GM19397 (cell line): ENCODE results near the gene CHD9.

ENCODE experiments used
- ATAC-seq: cut with Tn5 transposase; IDR thresholded peaks from one replicate; pipeline ENCODE4 v1.9.1; 2021; ENCODE audit warnings: mild to moderate bottlenecking, moderate library complexity; ENCODE audit not compliant: unreplicated experiment

Gene CHD9

GRCh38 chr16:53191413-53191812 lies 136.6 kb downstream of the CHD9 start:
- no peak for ATAC-seq

GRCh38 chr16:53198933-53199332 lies 144.1 kb downstream of the CHD9 start:
- ATAC-seq: no peak

GRCh38 chr16:53201900-53202299 lies 147.1 kb downstream of the CHD9 start:
- ATAC-seq: no peak

DNA sequence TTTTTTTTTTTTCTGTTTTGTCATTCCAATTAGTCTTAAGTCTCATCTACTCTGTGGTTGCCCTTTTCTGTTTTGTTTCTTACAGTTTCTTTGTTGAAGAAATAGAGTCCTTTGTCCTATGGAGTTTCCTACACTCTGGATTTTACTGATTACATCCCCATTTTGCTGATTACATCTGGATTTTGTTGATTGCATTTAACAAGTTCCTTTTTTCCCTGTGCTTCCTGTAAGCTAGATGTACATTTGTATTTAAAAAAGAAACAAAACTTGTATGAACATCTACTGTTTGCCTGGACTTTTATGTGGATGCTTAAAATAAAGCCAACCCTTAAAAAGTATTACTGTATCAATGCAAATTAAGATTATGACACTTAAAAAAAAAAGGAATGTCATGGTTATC lies 147.6 kb downstream of the CHD9 start:
- no peak for ATAC-seq

- ATAC-seq: peak; percentile 84
These were observed 153.3 kb downstream of the CHD9 start for GRCh38 chr16:53207810-53208752.

DNA sequence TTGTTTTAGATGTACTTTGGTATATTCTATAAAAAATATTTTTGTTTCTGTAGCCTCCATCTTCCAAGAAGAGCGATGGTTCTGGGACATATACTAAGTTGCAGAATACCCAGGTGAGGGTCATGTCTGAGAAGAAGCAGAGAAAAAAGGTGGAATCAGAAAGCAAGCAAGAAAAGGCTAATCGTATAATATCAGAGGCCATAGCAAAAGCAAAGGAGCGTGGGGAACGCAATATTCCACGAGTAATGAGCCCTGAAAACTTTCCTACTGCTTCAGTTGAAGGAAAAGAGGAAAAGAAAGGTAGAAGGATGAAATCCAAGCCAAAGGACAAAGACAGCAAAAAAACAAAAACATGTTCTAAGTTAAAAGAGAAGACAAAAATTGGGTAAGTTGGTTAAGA lies 154.6 kb downstream of the CHD9 start:
- ATAC-seq: no peak

DNA sequence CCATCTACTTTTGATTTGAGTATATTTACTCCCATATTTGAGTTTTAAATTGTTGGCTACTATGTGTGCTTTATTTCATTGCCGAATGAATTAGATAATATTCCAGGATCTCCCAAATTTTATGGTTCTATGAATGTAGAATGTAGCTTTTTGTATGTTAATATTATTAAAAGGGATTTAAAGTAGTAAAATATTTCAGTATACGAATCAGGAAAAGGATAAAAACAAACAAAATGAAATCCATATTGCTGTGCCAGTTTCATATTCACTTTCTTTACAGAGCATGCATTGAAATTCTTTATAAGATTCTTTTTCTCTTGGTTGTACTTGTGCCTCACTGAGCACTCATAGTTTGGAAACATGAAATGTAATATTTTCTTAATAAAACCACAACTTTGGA lies 155.1 kb downstream of the CHD9 start:
- ATAC-seq: no peak

GRCh38 chr16:53211253-53211652 lies 156.5 kb downstream of the CHD9 start:
- ATAC-seq: no peak

GRCh38 chr16:53212893-53213223 lies 158.1 kb downstream of the CHD9 start:
- ATAC-seq: no peak

GRCh38 chr16:53213542-53213941 lies 158.8 kb downstream of the CHD9 start:
- no peak for ATAC-seq

- ATAC-seq: no peak
These were observed 162.0 kb downstream of the CHD9 start for GRCh38 chr16:53216798-53217197.

- no peak for ATAC-seq
These were observed 164.6 kb downstream of the CHD9 start for GRCh38 chr16:53219371-53219770.

GRCh38 chr16:53219795-53220454 lies 165.1 kb downstream of the CHD9 start:
- ATAC-seq: no peak

DNA sequence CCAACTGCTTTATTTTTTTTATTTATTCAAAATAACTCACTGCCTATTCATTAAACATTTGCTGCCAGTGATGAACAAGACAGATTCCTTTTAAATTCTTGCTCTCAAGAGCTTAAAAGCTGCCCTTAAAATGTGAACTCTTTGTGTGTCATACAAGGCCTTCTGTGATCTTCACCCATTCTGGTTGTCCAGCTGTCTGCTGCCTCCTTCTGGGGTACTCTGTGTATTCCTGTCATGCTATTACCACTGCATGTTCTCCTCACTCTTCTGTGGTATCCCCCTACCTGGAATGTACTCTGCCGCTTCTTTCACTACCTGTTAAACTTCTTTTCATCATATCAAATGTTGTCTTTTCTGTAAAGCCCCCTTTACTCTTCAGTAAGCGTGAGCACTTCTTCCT lies 165.8 kb downstream of the CHD9 start:
- ATAC-seq: no peak

GRCh38 chr16:53224951-53225533 lies 170.3 kb downstream of the CHD9 start:
- no peak for ATAC-seq

DNA sequence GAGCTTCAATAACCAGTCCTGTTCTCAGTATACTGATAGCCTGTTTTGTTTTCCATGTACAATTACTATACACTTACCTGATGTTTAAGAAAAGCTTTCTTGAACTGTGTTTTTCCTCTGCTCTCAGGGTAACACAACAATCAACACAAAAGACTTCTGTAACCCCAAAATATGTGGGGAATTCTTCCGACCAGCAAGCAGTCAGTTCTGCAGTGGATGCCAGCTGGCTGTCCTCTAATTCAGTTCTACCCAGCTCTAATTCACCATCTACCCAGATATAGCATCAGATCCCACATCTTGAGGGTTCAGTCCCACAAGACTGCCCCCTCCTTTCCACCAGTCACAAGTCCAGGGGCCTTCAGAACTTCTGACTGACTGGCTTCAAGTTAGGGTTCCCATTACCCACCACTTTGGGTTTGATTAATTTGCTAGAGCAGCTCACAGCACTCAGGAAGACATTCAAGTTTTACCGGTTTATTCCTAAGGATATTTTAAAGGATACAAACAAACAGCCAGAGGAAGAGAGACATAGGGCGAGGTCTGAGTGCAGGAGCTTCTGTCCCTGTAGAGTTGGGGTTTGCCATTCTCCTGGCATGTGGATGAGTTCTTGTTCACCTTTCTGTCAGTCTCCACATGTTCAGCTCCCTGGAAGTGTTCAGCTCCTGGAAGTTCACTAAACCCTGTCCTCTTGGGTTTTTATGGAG lies 178.2 kb downstream of the CHD9 start:
- no peak for ATAC-seq

DNA sequence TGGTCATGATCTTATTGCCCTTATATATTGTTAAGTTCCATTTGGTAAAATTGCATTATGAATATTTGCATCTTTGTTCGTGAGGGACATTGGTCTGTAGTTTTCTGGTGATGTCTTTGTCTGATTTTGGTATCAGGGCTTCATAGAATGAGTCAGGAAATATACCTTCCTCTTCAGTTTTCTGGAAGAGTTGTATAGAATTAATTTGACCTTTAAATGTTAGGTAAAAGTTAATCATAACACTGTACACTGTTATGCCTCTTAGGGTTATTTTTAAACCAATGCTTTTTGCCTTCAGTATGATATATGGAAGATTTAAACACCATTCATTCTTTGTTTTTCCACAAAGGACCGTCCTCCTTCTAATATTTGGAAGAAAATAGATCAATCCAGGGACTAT lies 180.0 kb downstream of the CHD9 start:
- ATAC-seq: no peak

DNA sequence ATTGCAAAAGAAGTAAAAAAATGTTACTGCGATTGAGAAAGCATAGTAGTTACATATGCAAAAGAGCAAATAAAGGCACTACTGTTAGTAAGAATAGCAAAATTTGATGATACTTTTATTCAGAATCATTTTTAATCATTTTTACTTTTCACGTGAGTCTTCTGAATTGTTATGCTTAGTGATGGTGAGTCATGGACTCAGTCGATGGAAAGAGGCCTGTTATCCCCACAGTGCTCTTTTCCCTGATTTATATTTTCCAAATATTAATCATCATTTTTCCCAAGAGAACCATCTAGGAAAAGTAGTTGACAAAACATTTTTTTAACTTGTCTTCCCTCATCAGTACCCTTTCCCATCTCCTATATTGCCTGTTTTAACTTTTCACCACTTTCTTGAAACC lies 181.1 kb downstream of the CHD9 start:
- no peak for ATAC-seq

- ATAC-seq: no peak
These were observed 194.5 kb downstream of the CHD9 start for GRCh38 chr16:53249331-53249730.

- no peak for ATAC-seq
These were observed 202.2 kb downstream of the CHD9 start for GRCh38 chr16:53257001-53257400.

DNA sequence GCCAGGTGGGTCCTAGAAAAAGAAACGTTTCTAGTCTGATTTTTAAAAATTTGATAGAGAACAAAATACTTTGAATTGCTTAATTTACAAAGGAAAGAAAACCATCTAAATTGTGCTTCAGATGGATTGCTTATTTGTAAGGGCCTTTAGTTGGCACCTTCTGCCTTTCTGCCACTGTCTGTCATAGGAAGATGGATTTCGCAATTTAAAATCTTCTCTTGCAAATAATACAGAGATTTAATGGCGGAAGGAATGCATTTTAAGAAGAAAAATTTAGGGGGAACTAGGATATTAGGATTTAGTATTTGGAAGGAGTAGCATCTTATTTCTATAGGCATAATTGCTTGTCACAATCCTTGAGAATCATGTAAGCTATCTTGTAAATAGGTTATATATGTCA lies 204.0 kb downstream of the CHD9 start:
- ATAC-seq: no peak
